Measurements from ENCODE around the gene MAPKAPK3.

- no peak for TF ChIP-seq POU2F2 (IDR thresholded peaks at IDR 0.05; ENCODE audit: low read depth, low read length)
- TF ChIP-seq POLR2AphosphoS5 (IDR thresholded peaks at IDR 0.05; ENCODE audit: low read depth, low read length) = no peak
- TF ChIP-seq POLR2A (IDR thresholded peaks at IDR 0.05; ENCODE audit: low read depth, low read length) = no peak
- no peak for TF ChIP-seq SPI1 (IDR thresholded peaks at IDR 0.05; ENCODE audit: low read depth, low read length)
Observed at GRCh38 chr3:50625231-50626182, 8.6 kb downstream of the MAPKAPK3 start.

Data from GM12891 (cell line).